GM12864 (cell line): ENCODE data around the gene PEBP1.
A peak's percentile ranks its signal among the peaks of the same experiment; 100 is the strongest.

Source experiments
- DNase-seq: peaks from one replicate; pipeline ENCODE4 v3.0.0-alpha.2; 2011; ENCODE audit warnings: low read depth
- H3K4me3 ChIP-seq: 2 replicates; pipeline ENCODE4 v1.5.1; 2011; ENCODE audit warnings: mild to moderate bottlenecking, low read depth, low read length, control low read depth
- CTCF ChIP-seq: IDR thresholded peaks from 2 replicates; pipeline ENCODE4 v1.5.1; 2011; ENCODE audit warnings: low read depth, mild to moderate bottlenecking, moderate library complexity, low read length, control low read depth, inconsistent platforms; ENCODE audit errors: missing control alignments

Gene PEBP1

GRCh38 chr12:118150625-118151024, 14.7 kb downstream of the PEBP1 start:
- no peak for TF ChIP-seq CTCF
- no peak for DNase-seq
- H3K4me3 ChIP-seq, result no peak overlapping the region

GRCh38 chr12:118151755-118152154, 15.8 kb downstream of the PEBP1 start:
- no peak for DNase-seq
- no peak overlapping the region for H3K4me3 ChIP-seq
- TF ChIP-seq CTCF, result no peak

- no peak for TF ChIP-seq CTCF
- H3K4me3 ChIP-seq, result no peak overlapping the region
- no peak for DNase-seq
Observed at GRCh38 chr12:118160536-118160935, 24.6 kb downstream of the PEBP1 start.

GRCh38 chr12:118164798-118165486, 29.0 kb downstream of the PEBP1 start:
- DNase-seq, result no peak
- H3K4me3 ChIP-seq, result no peak overlapping the region
- peak; percentile 38 for TF ChIP-seq CTCF

- TF ChIP-seq CTCF, result no peak
- peak; percentile 82 for DNase-seq
- no peak overlapping the region for H3K4me3 ChIP-seq
Observed at GRCh38 chr12:118166946-118167345, 31.0 kb downstream of the PEBP1 start.

GRCh38 chr12:118175823-118176447, 40.0 kb downstream of the PEBP1 start:
- DNase-seq, result peak; percentile 38
- no peak for TF ChIP-seq CTCF
- H3K4me3 ChIP-seq, result no peak overlapping the region

GRCh38 chr12:118183155-118183554, 47.2 kb downstream of the PEBP1 start:
- TF ChIP-seq CTCF, result no peak
- H3K4me3 ChIP-seq, result no peak overlapping the region
- no peak for DNase-seq
